Heart right ventricle (tissue), 16 donors: ENCODE measurements around the gene TSPAN9. TPM values are rescaled to one million over a fixed set of nuclear protein-coding genes. Genes with fewer than 3 reads are reported as not detected.

ENCODE experiments used
- ATAC-seq, 8 donors: fragments of 200-7000 bp; cut with Tn5 transposase; one replicate each; pipeline ENCODE4 v1.9.1; 2020; ENCODE audit warnings: mild to moderate bottlenecking in 8 of 8, moderate library complexity in 8 of 8, moderate number of reproducible peaks in 1 of 8
- DNase-seq, 2 donors: peaks; one replicate each; pipeline ENCODE4 v3.0.0-alpha.2; 2020
- H3K27ac ChIP-seq, 10 donors: fragments of 200-600 bp; sonication (generic) in 2 of 10; one replicate each; pipeline versions ENCODE4 v1.5.0 to v1.8.0; 2020 to 2022; ENCODE audit warnings: mild to moderate bottlenecking in 3 of 10
- H3K27me3 ChIP-seq, 7 donors: fragments of 200-600 bp; one replicate each; pipeline ENCODE4 v1.8.0; 2021 to 2022; ENCODE audit warnings: mild to moderate bottlenecking in 2 of 7
- H3K36me3 ChIP-seq, 9 donors: fragments of 200-600 bp; sonication (generic) in 1 of 9; one replicate each; pipeline versions ENCODE4 v1.5.0 to v1.8.0; 2020 to 2022; ENCODE audit warnings: mild to moderate bottlenecking in 2 of 9
- H3K4me1 ChIP-seq, 9 donors: fragments of 200-600 bp; sonication (generic) in 1 of 9; one replicate each; pipeline versions ENCODE4 v1.5.0 to v1.8.0; 2020 to 2022; ENCODE audit warnings: mild to moderate bottlenecking in 4 of 9
- H3K4me3 ChIP-seq, 10 donors: fragments of 200-600 bp; sonication (generic) in 2 of 10; one replicate each; pipeline versions ENCODE4 v1.5.0 to v1.8.0; 2020 to 2022; ENCODE audit warnings: mild to moderate bottlenecking in 7 of 10, moderate library complexity in 2 of 10
- H3K9me3 ChIP-seq, 11 donors: fragments of 200-600 bp in 10 of 11; sonication (generic) in 2 of 11; one replicate each; pipeline versions ENCODE4 v1.5.0 to v1.8.0; 2013 to 2022; ENCODE audit warnings: mild to moderate bottlenecking in 2 of 11, control low read depth in 1 of 11, moderate library complexity in 1 of 11
- WGBS, 2 donors: extraction: QIAGEN DNeasy Blood & Tissue Kit; methylation state at CpG; one replicate each; pipeline ENCODE4 v1.1.7; 2013; ENCODE audit warnings: inconsistent platforms in 1 of 2; 5-methylcytosine and 5-hydroxymethylcytosine counted together
- intact Hi-C, 10 donors: fragments of 100-400 bp; cut with DNase I; formaldehyde crosslinking; loops; one replicate each; pipeline versions ENCODE4 v1.11.1 to v1.14.2; 2022
- polyA plus RNA-seq, 2 donors: library from polyadenylated mRNA; stranded (reverse); fragments of 200-250 nt; gene quantifications; one replicate each; pipeline ENCODE4 v1.2.3, GENCODE V29; 2013
- total RNA-seq, 10 donors: library from RNA; stranded (reverse); fragmentation: NEBNext Ultra II Directional in 3 of 10; extraction: Animal tissue kit (Norgen Biotek cat#: 25700) in 3 of 10; gene quantifications; one replicate each; pipeline versions ENCODE4 v1.2.1 to v1.2.4, GENCODE V29; 2021 to 2023
- TF ChIP-seq, protein P1 (sequence below), 9 donors: fragments of 200-600 bp; sonication (generic) in 2 of 9; IDR thresholded peaks; one replicate each; pipeline versions ENCODE4 v1.5.0 to v1.8.0; 2021 to 2022; ENCODE audit warnings: antibody characterized with exemption in 9 of 9, mild to moderate bottlenecking in 5 of 9, moderate library complexity in 1 of 9
- donor health status: Arrhythmogenic right ventricular cardiomyopathy.
- donor health status: ischemic (EF 13 %, LVEDD 7.1; RV severe dilation, severe dysfunction).
- donor health status: healthy with polysubstance abuse.
- donor health status: DM: no; HTN: yes; CAD: no.
- donor health status: DM: no; HTN: no; CAD: no.
- donor health status: ischemic (EF 25% LVEDD 6.9; RV normal size, moderate dysfunction).
- donor health status: ischemic (EF 25% LVEDD 5.7; RV mildly dilated, moderate dysfunction).
- donor health status: healthy.
- donor health status: DM: yes; HTN: yes; CAD: no.
- donor health status: Ischemic cardiomyopathy.
- donor health status: ischemic (EF 35%, LVEDD 5.7; RV mildly dilated, moderate dysfunction).
- donor health status: nonischemic (EF 11% LVEDD 7.7; RV severe dilation, severe dysfunction).
- donor health status: DM: yes; HTN: yes; CAD: no.
- donor health status: PGD.
- donor health status: ischemic (EF 29% LVEDD 5.4; RV normal size, mild dysfunction).
- donor health status: nonischemic (EF 23%, LVEDD 6.1; RV moderate dilation, normal function).

Gene TSPAN9
- total and polyA plus RNA-seq, 12 donors: 63.0 to 401 (median 251) TPM

DNA sequence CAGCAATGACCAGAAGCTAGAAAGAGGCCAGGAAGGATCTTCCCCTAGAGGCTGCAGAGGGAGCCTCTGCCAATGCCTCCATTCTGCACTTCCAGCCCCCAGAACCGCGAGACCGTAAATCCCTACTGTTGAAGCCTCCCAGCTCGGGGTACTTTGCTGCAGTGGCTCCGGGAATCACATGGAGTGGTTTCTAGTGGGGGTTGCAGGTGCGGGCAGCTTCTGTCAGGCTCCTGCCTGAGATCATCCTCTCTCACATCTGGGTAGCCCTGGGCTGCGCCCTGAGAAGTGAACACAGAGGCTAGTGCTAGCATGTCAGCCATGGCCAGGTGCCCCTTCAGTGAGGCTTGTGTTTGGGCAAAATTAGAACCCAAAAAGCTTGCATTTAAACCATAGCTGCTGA, 67.3 kb downstream of the TSPAN9 start:
- ATAC-seq (no peak), DNase-seq (no peak)
- H3K4me1 ChIP-seq: peaks cover 25 to 77% (median 59%) of the 10 kb centered on the region in 9 donors
- TF ChIP-seq, protein P1, sequence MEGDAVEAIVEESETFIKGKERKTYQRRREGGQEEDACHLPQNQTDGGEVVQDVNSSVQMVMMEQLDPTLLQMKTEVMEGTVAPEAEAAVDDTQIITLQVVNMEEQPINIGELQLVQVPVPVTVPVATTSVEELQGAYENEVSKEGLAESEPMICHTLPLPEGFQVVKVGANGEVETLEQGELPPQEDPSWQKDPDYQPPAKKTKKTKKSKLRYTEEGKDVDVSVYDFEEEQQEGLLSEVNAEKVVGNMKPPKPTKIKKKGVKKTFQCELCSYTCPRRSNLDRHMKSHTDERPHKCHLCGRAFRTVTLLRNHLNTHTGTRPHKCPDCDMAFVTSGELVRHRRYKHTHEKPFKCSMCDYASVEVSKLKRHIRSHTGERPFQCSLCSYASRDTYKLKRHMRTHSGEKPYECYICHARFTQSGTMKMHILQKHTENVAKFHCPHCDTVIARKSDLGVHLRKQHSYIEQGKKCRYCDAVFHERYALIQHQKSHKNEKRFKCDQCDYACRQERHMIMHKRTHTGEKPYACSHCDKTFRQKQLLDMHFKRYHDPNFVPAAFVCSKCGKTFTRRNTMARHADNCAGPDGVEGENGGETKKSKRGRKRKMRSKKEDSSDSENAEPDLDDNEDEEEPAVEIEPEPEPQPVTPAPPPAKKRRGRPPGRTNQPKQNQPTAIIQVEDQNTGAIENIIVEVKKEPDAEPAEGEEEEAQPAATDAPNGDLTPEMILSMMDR (IDR thresholded peaks at IDR 0.05): no peak
- intact Hi-C loops: loop anchor here in 3 of 10 donors (5.0 kb wide), 2 partner anchors 43 to 58 kb away; no protein-coding TSS in a partner anchor
- H3K27ac ChIP-seq: peak overlapping the region in 8 of 10 donors; percentile 2 to 66 (median 40)
- 97% methylated on average over 7 of the region's 7 CpGs for WGBS, 2 donors
- no peaks in the 10 kb centered on the region for H3K27me3 ChIP-seq
- peaks cover 0 to 4% (median 0%) of the 10 kb centered on the region in 11 donors for H3K9me3 ChIP-seq
- no peak overlapping the region for H3K4me3 ChIP-seq
- H3K36me3 ChIP-seq: no peaks in the 10 kb centered on the region

DNA sequence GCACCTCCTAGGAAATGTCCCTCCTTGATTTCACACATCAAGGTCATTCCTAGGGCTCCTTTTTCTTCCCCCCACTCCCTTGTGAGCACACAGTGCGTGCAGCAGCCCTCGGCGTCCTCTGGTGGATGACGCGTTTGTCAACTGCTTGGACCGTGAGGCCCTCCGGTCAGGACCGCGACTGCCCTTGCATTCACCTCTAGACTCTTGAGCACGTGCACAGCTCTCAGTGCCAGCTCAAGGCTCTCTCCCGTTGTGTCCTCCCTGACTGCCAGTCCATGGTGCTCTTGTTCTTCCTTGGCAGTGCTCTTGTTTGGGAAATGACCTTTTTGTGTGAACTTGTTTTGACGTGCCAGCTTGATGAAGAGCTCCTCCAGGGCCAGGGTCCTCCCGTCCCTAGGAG, 67.9 kb downstream of the TSPAN9 start:
- Histone ChIP-seq H3K36me3 (no peaks in the 10 kb centered on the region), H3K4me1 (peaks cover 30 to 77% (median 59%) of the 10 kb centered on the region in 9 donors), H3K27me3 (no peaks in the 10 kb centered on the region), H3K4me3 (no peak overlapping the region), H3K9me3 (peaks cover 0 to 4% (median 0%) of the 10 kb centered on the region in 11 donors), H3K27ac (peak overlapping the region in 8 of 10 donors; percentile 2 to 66 (median 40))
- peak; percentile 50 to 89 (median 78) for ATAC-seq
- WGBS, 2 donors: 46 to 53% methylated on average over 13 of the region's 13 CpGs
- DNase-seq: peak; percentile 71 to 74
- intact Hi-C loops: no loop called here
- TF ChIP-seq, protein P1 (IDR thresholded peaks at IDR 0.05): no peak

DNA sequence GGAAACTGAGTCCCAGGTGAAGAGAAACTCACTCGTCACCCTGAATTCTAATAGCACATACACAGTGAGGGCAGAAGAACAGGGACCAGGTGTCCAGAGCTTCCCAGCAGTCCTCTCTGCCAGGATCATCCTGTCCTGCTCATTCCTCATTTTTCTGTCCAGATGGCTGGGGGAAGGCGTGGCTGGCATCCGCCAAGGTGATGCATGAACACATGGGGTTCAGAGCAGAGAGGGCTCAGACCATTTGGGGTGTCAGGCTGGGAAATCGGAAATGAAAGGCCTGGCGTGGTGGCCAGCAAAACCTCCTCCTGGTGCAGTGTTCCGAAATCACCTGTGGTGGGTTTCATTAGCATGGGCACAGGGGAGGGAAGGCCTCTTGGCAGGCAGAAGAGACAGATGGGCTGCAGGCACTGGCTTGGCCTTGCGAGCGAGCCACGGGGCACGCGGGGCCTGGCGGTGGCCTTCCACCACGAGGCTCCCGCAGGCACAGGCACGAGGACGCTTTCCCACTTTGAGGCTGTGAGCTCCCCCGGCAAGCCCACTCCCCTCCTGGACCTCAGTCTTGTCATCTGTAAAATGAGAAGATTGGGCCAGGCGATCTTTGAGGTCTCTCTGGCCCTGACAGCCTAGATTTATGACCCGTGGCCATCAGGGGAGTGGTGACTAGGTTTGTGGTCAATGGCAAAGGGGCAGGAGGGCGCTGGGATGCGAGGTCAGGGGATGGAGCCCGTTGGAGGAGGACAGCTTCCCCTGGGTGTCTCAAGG, 68.5 kb downstream of the TSPAN9 start:
- Histone ChIP-seq H3K9me3 (peaks cover 0 to 4% (median 0%) of the 10 kb centered on the region in 11 donors), H3K4me1 (peaks cover 33 to 77% (median 59%) of the 10 kb centered on the region in 9 donors), H3K4me3 (no peak overlapping the region), H3K27ac (peak overlapping the region in 4 of 10 donors; percentile 23 to 66 (median 57)), H3K36me3 (no peaks in the 10 kb centered on the region), H3K27me3 (no peaks in the 10 kb centered on the region)
- ATAC-seq (peak in 1 of 8 donors; percentile 3), DNase-seq (no peak)
- WGBS, 2 donors: 93 to 94% methylated on average over 22 of the region's 22 CpGs
- intact Hi-C loops: no loop called here
- TF ChIP-seq, protein P1 (IDR thresholded peaks at IDR 0.05): no peak

DNA sequence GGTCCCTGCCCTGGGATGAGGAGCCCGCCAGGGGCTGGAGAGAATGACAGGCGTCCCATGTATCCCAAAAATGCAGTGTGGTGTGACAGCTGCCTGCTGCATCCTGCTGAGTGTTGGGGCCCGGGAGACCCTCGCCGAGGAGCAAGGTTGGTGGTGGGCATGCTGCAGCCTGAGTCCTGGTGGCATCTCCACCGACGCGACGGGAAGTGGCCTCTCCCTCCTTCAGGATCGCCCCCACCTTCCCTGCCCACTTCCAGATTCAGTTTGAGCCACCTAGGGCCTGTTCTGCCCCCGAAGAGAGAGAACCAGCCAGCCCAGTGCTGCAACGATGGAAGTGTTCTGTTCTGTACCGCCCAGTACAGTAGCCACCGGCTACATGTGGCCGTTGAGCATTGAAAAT, 70.1 kb downstream of the TSPAN9 start:
- Histone ChIP-seq H3K27me3 (no peaks in the 10 kb centered on the region), H3K4me1 (peaks cover 39 to 77% (median 59%) of the 10 kb centered on the region in 9 donors), H3K27ac (no peak overlapping the region), H3K36me3 (no peaks in the 10 kb centered on the region), H3K9me3 (peaks cover 0 to 4% (median 0%) of the 10 kb centered on the region in 11 donors), H3K4me3 (no peak overlapping the region)
- intact Hi-C loops: no loop called here
- WGBS, 2 donors: 88% methylated on average over 15 of the region's 15 CpGs
- TF ChIP-seq, protein P1 (IDR thresholded peaks at IDR 0.05): no peak
- DNase-seq (no peak), ATAC-seq (no peak)
